Mammary epithelial cell (primary cell): Measurements from ENCODE around the gene HTRA3.

Experiments
- EZH2 ChIP-seq: IDR thresholded peaks from 2 replicates; pipeline ENCODE4 v1.6.1; 2012; ENCODE audit warnings: low read length, inconsistent platforms, borderline replicate concordance
- TF ChIP-seq, protein P1 (sequence below), 2 donors: IDR thresholded peaks in 1 of 2; conservative IDR thresholded peaks in 1 of 2; 2 replicates each; pipeline ENCODE4 v1.5.1; 2011 to 2012; ENCODE audit warnings: inconsistent platforms in 2 of 2, low read length in 2 of 2, mild to moderate bottlenecking in 2 of 2, control low read depth in 1 of 2, low read depth in 1 of 2; ENCODE audit not compliant: insufficient read depth in 1 of 2; ENCODE audit errors: extremely low read depth in 1 of 2

DNA sequence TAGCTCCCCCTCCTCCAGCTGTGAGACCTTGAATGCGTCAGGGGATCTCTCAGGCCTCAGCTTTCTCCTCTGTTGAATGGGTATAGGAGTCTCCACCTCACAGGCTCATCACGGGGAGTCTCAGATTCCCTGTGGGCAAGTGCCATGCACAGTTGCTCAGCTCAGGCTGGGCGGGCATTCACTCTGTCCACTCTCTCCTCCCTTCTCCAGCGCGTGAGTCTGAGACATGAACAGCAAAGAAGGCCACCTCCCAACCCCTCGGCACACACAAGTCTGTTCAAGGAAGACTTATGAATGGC, 60.0 kb downstream of the HTRA3 start:
- no peak for TF ChIP-seq EZH2
- TF ChIP-seq, protein P1, sequence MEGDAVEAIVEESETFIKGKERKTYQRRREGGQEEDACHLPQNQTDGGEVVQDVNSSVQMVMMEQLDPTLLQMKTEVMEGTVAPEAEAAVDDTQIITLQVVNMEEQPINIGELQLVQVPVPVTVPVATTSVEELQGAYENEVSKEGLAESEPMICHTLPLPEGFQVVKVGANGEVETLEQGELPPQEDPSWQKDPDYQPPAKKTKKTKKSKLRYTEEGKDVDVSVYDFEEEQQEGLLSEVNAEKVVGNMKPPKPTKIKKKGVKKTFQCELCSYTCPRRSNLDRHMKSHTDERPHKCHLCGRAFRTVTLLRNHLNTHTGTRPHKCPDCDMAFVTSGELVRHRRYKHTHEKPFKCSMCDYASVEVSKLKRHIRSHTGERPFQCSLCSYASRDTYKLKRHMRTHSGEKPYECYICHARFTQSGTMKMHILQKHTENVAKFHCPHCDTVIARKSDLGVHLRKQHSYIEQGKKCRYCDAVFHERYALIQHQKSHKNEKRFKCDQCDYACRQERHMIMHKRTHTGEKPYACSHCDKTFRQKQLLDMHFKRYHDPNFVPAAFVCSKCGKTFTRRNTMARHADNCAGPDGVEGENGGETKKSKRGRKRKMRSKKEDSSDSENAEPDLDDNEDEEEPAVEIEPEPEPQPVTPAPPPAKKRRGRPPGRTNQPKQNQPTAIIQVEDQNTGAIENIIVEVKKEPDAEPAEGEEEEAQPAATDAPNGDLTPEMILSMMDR (conservative IDR thresholded peaks at IDR 0.05 in 1 of 2, IDR thresholded peaks at IDR 0.05 in 1 of 2; ENCODE audit: extremely low read depth in 1 of 2, insufficient read depth in 1 of 2, low read depth in 1 of 2, low read length in 2 of 2) = no peak
